Bronchial smooth muscle cell (primary cell): ENCODE results near the gene BCAT1. TPM values are rescaled to one million over a fixed set of nuclear protein-coding genes. Genes with fewer than 3 reads are reported as not detected.

Experiments used
- total RNA-seq: library from RNA; depleted of rRNA; stranded (reverse); fragments of >200 nt; gene quantifications from 2 replicates; pipeline ENCODE4 v1.2.1, GENCODE V29; 2014

The BCAT1 gene
- total RNA-seq: 61.8 and 63.3 TPM in 2 replicates

DNA sequence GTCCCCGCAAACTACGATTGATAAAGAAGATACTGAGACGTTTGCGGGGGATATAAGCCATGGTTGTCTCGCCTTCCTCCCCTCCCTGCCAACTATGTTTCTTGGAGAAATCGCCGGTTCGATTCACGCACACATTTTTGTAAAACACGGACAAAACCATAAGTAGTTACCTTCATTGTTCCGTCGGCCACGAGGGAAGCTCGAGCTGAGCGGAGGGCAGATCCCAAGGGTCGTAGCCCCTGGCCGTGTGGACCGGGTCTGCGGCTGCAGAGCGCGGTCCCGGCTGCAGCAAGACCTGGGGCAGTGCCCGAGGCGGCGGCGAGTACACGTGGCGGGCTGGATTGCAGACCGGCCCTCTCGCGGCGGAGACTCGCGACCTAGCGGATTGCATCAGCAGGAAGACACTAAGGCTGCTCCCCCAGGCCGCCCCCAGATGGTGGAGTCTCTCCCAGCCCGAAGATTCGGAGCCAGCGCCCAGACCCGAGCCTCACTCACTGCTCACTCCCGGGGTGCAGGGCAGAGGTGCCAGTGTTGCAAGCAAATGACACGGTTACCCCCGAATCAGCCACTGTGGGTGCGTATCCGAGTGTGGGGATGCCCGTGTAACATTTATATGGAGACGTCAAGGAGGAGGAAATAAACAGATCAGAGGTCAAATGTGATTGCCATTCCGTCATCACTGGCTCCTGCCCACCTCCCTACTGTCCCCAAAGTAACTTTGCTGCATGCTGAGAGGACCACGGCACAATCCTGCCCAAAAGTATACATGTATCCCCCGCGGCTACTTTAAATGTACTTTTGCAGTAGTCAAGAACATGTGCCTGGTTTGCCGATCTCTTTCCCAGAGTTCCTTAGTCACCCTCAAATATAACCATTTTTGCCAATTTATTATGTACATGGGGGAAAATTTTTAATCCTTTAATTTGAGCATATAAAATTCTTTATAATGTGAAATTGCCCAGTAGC, at the start of gene BCAT1:
Gene BCAT1, minus strand, starts transcription at position 345 of the 966 bp plus-strand sequence. Its CDS starts 169 bp downstream, at position 176.

Other genes starting within 250 kb of the BCAT1 start
- 0.16 and 0.34 TPM in 2 replicates for gene DNAI7, start 246.1 kb upstream of the BCAT1 start, total RNA-seq
- 8.3 and 21.8 TPM in 2 replicates for gene ETFRF1, start 246.1 kb upstream of the BCAT1 start, total RNA-seq